Measurements from ENCODE around the gene CCDC102B.

CCDC102B gene

GRCh38 chr18:68935686-68936085 is 137.8 kb downstream of the CCDC102B start:
- no peak for TF ChIP-seq EZH2phosphoT487 (conservative IDR thresholded peaks at IDR 0.05; ENCODE audit: low read length)
- TF ChIP-seq CTCF (IDR thresholded peaks at IDR 0.05; ENCODE audit: insufficient read depth, low read length, poor library complexity, severe bottlenecking) = no peak
- H2AFZ ChIP-seq (ENCODE audit: low read depth, low read length, severe bottlenecking) = no peak overlapping the region
- H3K27me3 ChIP-seq (ENCODE audit: low read length) = no peaks in the 10 kb centered on the region
- no peaks in the 10 kb centered on the region for H3K36me3 ChIP-seq (ENCODE audit: low read length)
- H3K9ac ChIP-seq (ENCODE audit: low read length) = no peak overlapping the region
- no peaks in the 10 kb centered on the region for H3K9me3 ChIP-seq (ENCODE audit: insufficient read depth, low read length)
- H4K20me1 ChIP-seq (ENCODE audit: low read depth, low read length) = no peaks in the 10 kb centered on the region
- H3K27ac ChIP-seq (ENCODE audit: low read depth, low read length) = no peak overlapping the region
- H3K9me2 ChIP-seq (replicated peaks; ENCODE audit: insufficient read depth, low read length) = no peaks in the 10 kb centered on the region
- H3F3A ChIP-seq (ENCODE audit: insufficient read depth) = no peaks in the 10 kb centered on the region
- H3K4me3 ChIP-seq (ENCODE audit: insufficient read depth, low read length, poor library complexity, severe bottlenecking) = no peak overlapping the region
- H3K79me2 ChIP-seq (ENCODE audit: insufficient read depth, low read length) = no peaks in the 10 kb centered on the region
- H3K4me2 ChIP-seq (ENCODE audit: low read depth, low read length, poor library complexity, severe bottlenecking) = no peak overlapping the region

- TF ChIP-seq EZH2phosphoT487 (conservative IDR thresholded peaks at IDR 0.05; ENCODE audit: low read length) (no peak), CTCF (IDR thresholded peaks at IDR 0.05; ENCODE audit: insufficient read depth, low read length, poor library complexity, severe bottlenecking) (no peak)
- H2AFZ ChIP-seq (ENCODE audit: low read depth, low read length, severe bottlenecking) = no peak overlapping the region
- no peaks in the 10 kb centered on the region for H3K79me2 ChIP-seq (ENCODE audit: insufficient read depth, low read length)
- no peaks in the 10 kb centered on the region for H3F3A ChIP-seq (ENCODE audit: insufficient read depth)
- no peaks in the 10 kb centered on the region for H3K36me3 ChIP-seq (ENCODE audit: low read length)
- no peak overlapping the region for H3K27ac ChIP-seq (ENCODE audit: low read depth, low read length)
- no peak overlapping the region for H3K4me3 ChIP-seq (ENCODE audit: insufficient read depth, low read length, poor library complexity, severe bottlenecking)
- H3K4me2 ChIP-seq (ENCODE audit: low read depth, low read length, poor library complexity, severe bottlenecking) = no peak overlapping the region
- no peaks in the 10 kb centered on the region for H3K9me3 ChIP-seq (ENCODE audit: insufficient read depth, low read length)
- no peaks in the 10 kb centered on the region for H3K9me2 ChIP-seq (replicated peaks; ENCODE audit: insufficient read depth, low read length)
- H3K9ac ChIP-seq (ENCODE audit: low read length) = no peak overlapping the region
- no peaks in the 10 kb centered on the region for H3K27me3 ChIP-seq (ENCODE audit: low read length)
- H4K20me1 ChIP-seq (ENCODE audit: low read depth, low read length) = no peaks in the 10 kb centered on the region
These were observed 139.2 kb downstream of the CCDC102B start for GRCh38 chr18:68937029-68937599.

GRCh38 chr18:68940039-68940438 is 142.2 kb downstream of the CCDC102B start:
- no peaks in the 10 kb centered on the region for H4K20me1 ChIP-seq (ENCODE audit: low read depth, low read length)
- H3K27me3 ChIP-seq (ENCODE audit: low read length) = no peaks in the 10 kb centered on the region
- no peak overlapping the region for H3K9ac ChIP-seq (ENCODE audit: low read length)
- H3K27ac ChIP-seq (ENCODE audit: low read depth, low read length) = no peak overlapping the region
- no peaks in the 10 kb centered on the region for H3K36me3 ChIP-seq (ENCODE audit: low read length)
- no peak overlapping the region for H3K4me3 ChIP-seq (ENCODE audit: insufficient read depth, low read length, poor library complexity, severe bottlenecking)
- no peaks in the 10 kb centered on the region for H3K9me3 ChIP-seq (ENCODE audit: insufficient read depth, low read length)
- H3K9me2 ChIP-seq (replicated peaks; ENCODE audit: insufficient read depth, low read length) = no peaks in the 10 kb centered on the region
- H3F3A ChIP-seq (ENCODE audit: insufficient read depth) = no peaks in the 10 kb centered on the region
- no peaks in the 10 kb centered on the region for H3K79me2 ChIP-seq (ENCODE audit: insufficient read depth, low read length)
- no peak overlapping the region for H3K4me2 ChIP-seq (ENCODE audit: low read depth, low read length, poor library complexity, severe bottlenecking)
- H2AFZ ChIP-seq (ENCODE audit: low read depth, low read length, severe bottlenecking) = no peak overlapping the region
- no peak for TF ChIP-seq EZH2phosphoT487 (conservative IDR thresholded peaks at IDR 0.05; ENCODE audit: low read length)

- no peak overlapping the region for H2AFZ ChIP-seq (ENCODE audit: low read depth, low read length, severe bottlenecking)
- no peaks in the 10 kb centered on the region for H3K27me3 ChIP-seq (ENCODE audit: low read length)
- H3K79me2 ChIP-seq (ENCODE audit: insufficient read depth, low read length) = no peaks in the 10 kb centered on the region
- H3K9me2 ChIP-seq (replicated peaks; ENCODE audit: insufficient read depth, low read length) = no peaks in the 10 kb centered on the region
- no peak overlapping the region for H3K9ac ChIP-seq (ENCODE audit: low read length)
- H3K4me3 ChIP-seq (ENCODE audit: insufficient read depth, low read length, poor library complexity, severe bottlenecking) = no peak overlapping the region
- H4K20me1 ChIP-seq (ENCODE audit: low read depth, low read length) = no peaks in the 10 kb centered on the region
- H3K4me2 ChIP-seq (ENCODE audit: low read depth, low read length, poor library complexity, severe bottlenecking) = no peak overlapping the region
- H3F3A ChIP-seq (ENCODE audit: insufficient read depth) = no peaks in the 10 kb centered on the region
- no peak overlapping the region for H3K27ac ChIP-seq (ENCODE audit: low read depth, low read length)
- H3K9me3 ChIP-seq (ENCODE audit: insufficient read depth, low read length) = no peaks in the 10 kb centered on the region
- no peaks in the 10 kb centered on the region for H3K36me3 ChIP-seq (ENCODE audit: low read length)
- TF ChIP-seq EZH2phosphoT487 (conservative IDR thresholded peaks at IDR 0.05; ENCODE audit: low read length) (no peak), CTCF (IDR thresholded peaks at IDR 0.05; ENCODE audit: insufficient read depth, low read length, poor library complexity, severe bottlenecking) (no peak)
These were observed 142.9 kb downstream of the CCDC102B start for GRCh38 chr18:68940754-68941153.

Measured in SU-DHL-6 (cell line).